HG02642 (cell line): ENCODE measurements around the gene ESPN.
"Not testable (repeated sequence)": the region's sequence is repeated elsewhere in the genome, so short reads cannot be mapped to it uniquely, and the experiment has no call there.

Experiments
- ATAC-seq: cut with Tn5 transposase; IDR thresholded peaks from one replicate; pipeline ENCODE4 v1.9.1; 2021; ENCODE audit warnings: mild to moderate bottlenecking; ENCODE audit not compliant: unreplicated experiment, poor library complexity

ESPN gene, protein sequence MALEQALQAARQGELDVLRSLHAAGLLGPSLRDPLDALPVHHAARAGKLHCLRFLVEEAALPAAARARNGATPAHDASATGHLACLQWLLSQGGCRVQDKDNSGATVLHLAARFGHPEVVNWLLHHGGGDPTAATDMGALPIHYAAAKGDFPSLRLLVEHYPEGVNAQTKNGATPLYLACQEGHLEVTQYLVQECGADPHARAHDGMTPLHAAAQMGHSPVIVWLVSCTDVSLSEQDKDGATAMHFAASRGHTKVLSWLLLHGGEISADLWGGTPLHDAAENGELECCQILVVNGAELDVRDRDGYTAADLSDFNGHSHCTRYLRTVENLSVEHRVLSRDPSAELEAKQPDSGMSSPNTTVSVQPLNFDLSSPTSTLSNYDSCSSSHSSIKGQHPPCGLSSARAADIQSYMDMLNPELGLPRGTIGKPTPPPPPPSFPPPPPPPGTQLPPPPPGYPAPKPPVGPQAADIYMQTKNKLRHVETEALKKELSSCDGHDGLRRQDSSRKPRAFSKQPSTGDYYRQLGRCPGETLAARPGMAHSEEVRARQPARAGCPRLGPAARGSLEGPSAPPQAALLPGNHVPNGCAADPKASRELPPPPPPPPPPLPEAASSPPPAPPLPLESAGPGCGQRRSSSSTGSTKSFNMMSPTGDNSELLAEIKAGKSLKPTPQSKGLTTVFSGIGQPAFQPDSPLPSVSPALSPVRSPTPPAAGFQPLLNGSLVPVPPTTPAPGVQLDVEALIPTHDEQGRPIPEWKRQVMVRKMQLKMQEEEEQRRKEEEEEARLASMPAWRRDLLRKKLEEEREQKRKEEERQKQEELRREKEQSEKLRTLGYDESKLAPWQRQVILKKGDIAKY

DNA sequence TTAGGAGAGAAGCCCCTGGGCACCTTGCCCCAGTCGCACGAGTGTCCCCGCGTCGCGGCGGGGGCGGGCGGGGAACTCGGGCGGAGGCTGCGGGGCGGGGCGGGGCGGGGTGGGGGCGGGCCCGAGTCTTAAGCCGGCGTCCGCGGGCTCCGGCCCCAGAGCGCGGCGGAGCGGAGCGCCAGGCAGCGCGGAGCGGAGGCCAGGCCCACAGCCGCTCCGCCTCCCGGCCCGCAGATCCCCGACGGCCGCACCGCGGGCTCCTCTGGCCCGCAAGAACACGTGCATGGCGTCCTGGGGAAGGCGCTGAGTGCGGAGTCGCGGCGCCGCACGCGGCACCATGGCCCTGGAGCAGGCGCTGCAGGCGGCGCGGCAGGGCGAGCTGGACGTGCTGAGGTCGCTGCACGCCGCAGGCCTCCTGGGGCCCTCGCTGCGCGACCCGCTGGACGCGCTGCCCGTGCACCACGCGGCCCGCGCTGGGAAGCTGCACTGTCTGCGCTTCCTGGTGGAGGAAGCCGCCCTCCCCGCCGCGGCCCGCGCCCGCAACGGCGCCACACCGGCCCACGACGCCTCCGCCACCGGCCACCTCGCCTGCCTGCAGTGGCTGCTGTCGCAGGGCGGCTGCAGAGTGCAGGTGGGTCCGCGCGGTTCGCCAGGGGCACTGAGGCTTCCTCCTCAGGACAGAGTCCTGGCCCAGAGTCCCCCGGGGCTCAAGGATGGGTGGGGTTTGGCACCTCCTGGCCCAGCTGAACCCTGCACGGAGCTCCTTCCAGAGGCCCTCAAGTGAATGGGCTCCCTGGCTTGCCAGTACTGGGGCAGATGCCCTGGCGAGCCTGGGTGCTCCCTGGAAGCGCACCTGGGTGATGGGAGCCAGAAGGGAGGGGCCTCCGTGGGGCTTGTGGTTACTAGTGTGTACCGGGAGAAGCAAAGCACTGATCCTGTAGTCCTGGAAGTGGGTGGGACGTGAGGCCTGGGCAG, at the start of gene ESPN:
TSS of gene ESPN (plus strand) at position 158 of the 975 bp plus-strand sequence. CDS start at position 338, 180 bp downstream.
- no peak for ATAC-seq

- ATAC-seq = no peak
Observed at GRCh38 chr1:6378096-6378746, 46.4 kb upstream of the ESPN start.

DNA sequence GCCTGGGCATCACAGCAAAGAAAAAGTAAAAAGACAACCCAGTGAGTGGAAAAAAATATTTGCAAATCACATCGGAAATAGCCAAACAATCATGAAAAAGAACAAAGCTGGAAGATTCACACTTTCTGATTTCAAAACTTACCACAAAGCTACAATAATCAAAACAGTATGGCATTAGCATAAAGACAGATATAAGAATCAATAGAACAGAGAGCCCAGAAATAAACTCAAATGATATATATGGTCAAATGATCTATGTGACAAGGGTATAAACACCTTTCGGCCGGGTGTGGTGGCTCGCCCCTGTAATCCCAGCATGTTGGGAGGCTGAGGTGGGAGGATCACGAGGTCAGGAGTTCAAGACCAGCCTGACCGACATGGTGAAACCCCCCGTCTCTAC, 44.5 kb upstream of the ESPN start:
- ATAC-seq = no peak

- ATAC-seq = no peak
Observed at GRCh38 chr1:6384135-6384534, 40.4 kb upstream of the ESPN start.

GRCh38 chr1:6384962-6385361, 39.6 kb upstream of the ESPN start:
- ATAC-seq = no peak

DNA sequence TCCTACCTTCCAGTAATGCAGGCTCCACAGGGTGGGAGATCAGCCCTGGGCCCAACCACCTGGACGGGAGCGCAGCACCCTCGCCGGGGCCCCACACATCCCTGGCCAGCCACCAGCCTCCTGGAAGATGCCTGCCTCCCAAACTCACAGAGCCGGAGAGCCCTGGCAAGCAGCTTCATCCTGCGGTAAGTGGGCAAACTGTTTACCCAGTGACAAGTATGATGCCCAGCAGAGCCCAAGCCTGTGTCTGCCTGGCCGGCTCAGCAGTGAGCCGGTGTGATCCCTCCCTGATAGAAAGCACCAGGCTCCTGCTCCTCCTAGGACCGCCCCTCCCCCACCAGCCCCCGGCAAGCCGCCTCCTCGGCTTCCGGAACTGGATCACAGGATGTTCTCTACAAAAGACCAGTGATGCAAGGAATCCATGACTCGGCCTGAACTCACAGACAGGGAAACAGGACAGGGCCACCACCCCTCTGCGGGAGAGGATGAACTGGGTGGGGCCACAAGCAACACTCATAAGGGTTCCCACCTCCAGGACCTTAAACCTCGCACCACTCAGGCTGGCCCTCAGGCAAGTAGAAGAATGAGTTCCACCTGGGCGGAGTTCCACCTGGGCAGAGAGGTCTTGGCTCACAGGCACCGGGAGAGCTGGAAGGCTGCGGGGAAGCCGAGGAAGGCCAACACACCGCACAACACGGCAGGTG, 38.9 kb upstream of the ESPN start:
- ATAC-seq = no peak

- ATAC-seq = no peak
Observed at GRCh38 chr1:6386371-6386949, 38.1 kb upstream of the ESPN start.

- ATAC-seq = no peak
Observed at GRCh38 chr1:6389971-6390370, 34.6 kb upstream of the ESPN start.

DNA sequence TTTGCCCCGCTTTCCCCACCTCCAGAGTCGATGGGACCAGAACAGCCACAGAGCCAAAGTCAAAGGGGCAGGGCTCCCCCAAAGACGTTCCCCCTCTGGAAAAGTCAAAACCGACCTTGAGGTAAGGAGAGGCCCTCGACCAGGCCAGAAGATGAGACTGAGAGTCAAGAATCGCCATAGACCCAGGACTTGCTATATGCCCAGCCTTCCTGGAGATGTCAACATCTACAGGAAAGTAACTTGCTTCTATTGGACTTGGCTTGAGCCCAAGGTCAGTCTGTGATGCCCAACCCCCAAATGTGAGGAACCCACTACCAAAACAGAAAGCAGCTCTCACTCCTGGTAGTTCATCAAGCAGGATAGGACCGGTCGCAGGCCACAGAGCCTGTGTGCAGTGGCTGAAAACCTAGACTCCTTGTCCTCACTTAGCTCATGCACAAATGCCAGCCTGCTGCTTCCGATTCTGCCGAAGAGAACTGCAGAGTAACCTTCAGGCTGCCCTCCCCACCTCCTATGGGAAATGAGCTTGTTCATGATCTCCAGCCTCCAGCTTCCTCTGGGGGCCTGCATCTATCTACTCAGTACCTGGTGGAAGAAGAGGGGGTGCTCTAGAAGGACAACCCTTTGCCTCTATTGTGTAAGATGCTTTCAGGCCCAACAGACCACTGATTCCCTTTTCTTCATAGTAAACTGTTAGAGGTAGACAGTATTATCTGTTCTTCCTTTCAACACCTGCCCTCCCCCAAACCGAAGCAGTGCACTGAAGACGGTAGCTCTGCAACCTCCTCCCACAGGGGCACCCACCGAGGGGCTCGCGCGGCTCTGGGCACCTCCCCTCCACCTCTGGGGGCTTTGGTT, 32.4 kb upstream of the ESPN start:
- ATAC-seq = no peak

DNA sequence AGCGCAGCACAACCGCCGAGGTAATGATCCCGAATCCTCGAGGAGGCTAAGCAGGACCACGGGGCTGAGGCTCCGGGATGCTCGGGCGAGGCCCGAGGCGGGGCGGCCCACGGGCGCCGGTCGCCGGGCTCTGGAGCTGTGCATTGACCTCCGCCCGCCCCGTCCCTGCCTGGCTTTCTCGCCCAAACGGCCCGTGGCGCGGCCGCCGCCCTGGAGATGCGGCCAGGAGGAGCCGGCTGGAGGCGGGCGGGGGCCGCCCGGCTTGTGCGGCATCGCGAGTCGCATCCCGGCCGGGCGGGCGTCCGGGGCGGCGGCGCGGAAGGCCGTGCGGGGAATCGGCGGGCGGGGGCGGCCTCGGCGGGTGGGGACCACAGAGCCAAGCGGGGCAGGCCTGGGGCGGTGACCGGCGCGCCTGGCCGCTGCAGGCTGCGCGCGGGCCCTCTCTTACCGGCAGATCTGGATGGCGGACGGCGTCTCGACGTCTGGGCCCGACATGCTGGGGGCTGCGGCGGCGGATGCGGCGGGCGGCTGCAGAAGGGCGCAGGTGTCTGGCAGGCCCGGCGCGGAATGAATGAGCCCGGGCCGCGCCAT, 31.7 kb upstream of the ESPN start:
- peak; percentile 28 for ATAC-seq

- peak; percentile 84 for ATAC-seq
Observed at GRCh38 chr1:6393400-6394187, 31.0 kb upstream of the ESPN start, which contains the start of gene ACOT7. Gene ACOT7 (minus strand): TSS chr1:6393767. CDS start chr1:6393399, 368 bp downstream.

DNA sequence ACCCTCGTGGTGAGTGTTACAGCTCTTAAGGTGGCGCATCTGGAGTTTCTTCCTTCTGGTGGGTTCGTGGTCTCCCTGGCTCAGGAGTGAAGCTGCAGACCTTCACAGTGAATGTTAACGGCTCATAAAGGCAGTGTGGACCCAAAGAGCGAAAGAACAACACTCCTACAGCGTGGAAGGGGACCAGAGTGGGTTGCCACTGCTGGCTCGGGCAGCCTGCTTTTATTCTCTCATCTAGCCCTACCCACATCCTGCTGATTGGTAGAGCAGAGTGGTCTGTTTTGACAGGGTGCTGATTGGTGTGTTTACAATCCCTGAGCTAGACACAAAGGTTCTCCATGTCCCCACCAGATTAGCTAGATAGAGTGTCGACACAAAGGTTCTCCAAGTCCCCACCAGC, 29.4 kb upstream of the ESPN start:
- ATAC-seq = not testable (repeated sequence)

GRCh38 chr1:6395781-6396244, 28.8 kb upstream of the ESPN start:
- ATAC-seq = not testable (repeated sequence)

GRCh38 chr1:6396998-6397397, 27.6 kb upstream of the ESPN start:
- no peak for ATAC-seq

DNA sequence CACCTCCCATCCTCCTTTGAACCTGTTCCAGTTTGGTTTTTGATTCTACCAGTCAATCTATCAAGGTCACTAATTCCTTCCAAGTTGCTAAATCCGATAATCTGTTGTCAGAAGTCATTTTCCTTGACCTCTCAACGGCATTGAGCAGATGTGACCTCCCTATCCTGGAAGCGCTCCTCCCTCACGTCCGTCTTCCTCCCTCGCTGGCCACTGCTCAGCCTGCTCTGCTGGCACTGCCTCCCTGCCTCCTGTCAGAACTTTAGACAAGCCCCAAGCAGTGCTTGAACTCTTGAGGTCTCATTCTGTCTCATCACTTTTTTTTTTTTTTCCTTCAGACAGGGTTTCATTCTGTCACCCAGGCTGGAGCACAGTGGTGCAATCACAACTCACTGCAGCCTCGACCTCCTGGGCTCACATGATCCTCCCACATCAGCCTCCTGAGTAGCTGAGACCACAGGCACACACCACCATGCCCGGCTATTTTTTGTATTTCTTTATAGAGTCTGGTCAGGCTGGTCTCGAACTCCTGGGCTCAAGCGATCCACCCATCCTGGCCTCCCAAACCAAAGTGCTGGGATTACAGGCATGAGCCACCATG, 26.6 kb upstream of the ESPN start:
- ATAC-seq = no peak

GRCh38 chr1:6399294-6399693, 25.3 kb upstream of the ESPN start:
- no peak for ATAC-seq
